Measurements from ENCODE around the gene UTF1.
A peak's percentile ranks its signal among the peaks of the same experiment; 100 is the strongest.
"Not testable (repeated sequence)": the region's sequence is repeated elsewhere in the genome, so short reads cannot be mapped to it uniquely, and the experiment has no call there.

UTF1 gene

GRCh38 chr10:133231244-133231945 is 1.4 kb downstream of the UTF1 start:
- peaks cover 9% of the 10 kb centered on the region for H3K4me1 Mint-ChIP-seq
- H3K4me3 Mint-ChIP-seq, result peak overlapping the region; percentile 34 to 73 (median 48)
- no peak overlapping the region for H3K27ac Mint-ChIP-seq
- no peak for TF ChIP-seq CTCF (IDR thresholded peaks at IDR 0.05; ENCODE audit: unreplicated experiment in 3 of 3)
- H3K36me3 Mint-ChIP-seq (ENCODE audit: low read depth), result no peaks in the 10 kb centered on the region
- peaks cover 88% of the 10 kb centered on the region for H3K27me3 Mint-ChIP-seq (ENCODE audit: low read depth)
- H3K9me3 Mint-ChIP-seq, result no peaks in the 10 kb centered on the region

GRCh38 chr10:133231946-133232574 is 2.0 kb downstream of the UTF1 start:
- Mint-ChIP-seq H3K4me1 (peaks cover 6% of the 10 kb centered on the region), H3K27ac (no peak overlapping the region), H3K36me3 (ENCODE audit: low read depth) (no peaks in the 10 kb centered on the region), H3K4me3 (peak overlapping the region in 2 of 3 experiments; percentile 47 to 52), H3K9me3 (no peaks in the 10 kb centered on the region), H3K27me3 (ENCODE audit: low read depth) (peaks cover 81% of the 10 kb centered on the region)
- no peak for TF ChIP-seq CTCF (IDR thresholded peaks at IDR 0.05; ENCODE audit: unreplicated experiment in 3 of 3)

GRCh38 chr10:133234796-133235195 is 4.8 kb downstream of the UTF1 start:
- H3K36me3 Mint-ChIP-seq (ENCODE audit: low read depth); H3K27ac Mint-ChIP-seq; H3K4me1 Mint-ChIP-seq; H3K9me3 Mint-ChIP-seq: not testable (repeated sequence)
- H3K4me3 Mint-ChIP-seq, result peak overlapping the region in 1 of 3 experiments; percentile 59
- peaks cover 81% of the 10 kb centered on the region for H3K27me3 Mint-ChIP-seq (ENCODE audit: low read depth)

GRCh38 chr10:133235265-133235855 is 5.3 kb downstream of the UTF1 start:
- Mint-ChIP-seq H3K36me3 (ENCODE audit: low read depth) (no peaks in the 10 kb centered on the region), H3K27me3 (ENCODE audit: low read depth) (peaks cover 85% of the 10 kb centered on the region), H3K9me3 (no peaks in the 10 kb centered on the region), H3K27ac (no peak overlapping the region), H3K4me3 (peak overlapping the region in 2 of 3 experiments; percentile 26 to 59), H3K4me1 (no peaks in the 10 kb centered on the region)
- TF ChIP-seq CTCF (IDR thresholded peaks at IDR 0.05; ENCODE audit: unreplicated experiment in 3 of 3), result no peak

- Mint-ChIP-seq H3K9me3 (no peaks in the 10 kb centered on the region), H3K4me3 (peak overlapping the region in 2 of 3 experiments; percentile 26 to 42), H3K36me3 (ENCODE audit: low read depth) (no peaks in the 10 kb centered on the region), H3K27ac (no peak overlapping the region), H3K27me3 (ENCODE audit: low read depth) (peaks cover 91% of the 10 kb centered on the region), H3K4me1 (no peaks in the 10 kb centered on the region)
- TF ChIP-seq CTCF (IDR thresholded peaks at IDR 0.05; ENCODE audit: unreplicated experiment in 3 of 3), result no peak
These were observed 5.9 kb downstream of the UTF1 start for GRCh38 chr10:133235932-133236331.

GRCh38 chr10:133236401-133237240 is 6.6 kb downstream of the UTF1 start:
- no peaks in the 10 kb centered on the region for H3K4me1 Mint-ChIP-seq

More at GRCh38 chr10:133236401-133237240, 6.6 kb downstream of the UTF1 start:
- peaks cover 91% of the 10 kb centered on the region for H3K27me3 Mint-ChIP-seq (ENCODE audit: low read depth)
- H3K9me3 Mint-ChIP-seq, result no peaks in the 10 kb centered on the region
- TF ChIP-seq CTCF (IDR thresholded peaks at IDR 0.05; ENCODE audit: unreplicated experiment in 3 of 3), result no peak
- no peak overlapping the region for H3K27ac Mint-ChIP-seq
- no peaks in the 10 kb centered on the region for H3K36me3 Mint-ChIP-seq (ENCODE audit: low read depth)
- H3K4me3 Mint-ChIP-seq, result no peak overlapping the region
